ENCODE results near the gene ATP8A2.

GRCh38 chr13:25455146-25455545 is 83.4 kb downstream of the ATP8A2 start:
- no peak for TF ChIP-seq CTCF (IDR thresholded peaks at IDR 0.05)
- no peak for TF ChIP-seq POLR2A (IDR thresholded peaks at IDR 0.05)
- no peak for TF ChIP-seq POLR2AphosphoS5 (IDR thresholded peaks at IDR 0.05)

Data from transverse colon (tissue), 4 donors.